SHP77 (cell line): Measurements from ENCODE around the gene ABCC5.

Experiments used
- DNase-seq, 2 experiments: peaks; one replicate each; lab custom pipeline; 2025; lab: John Stamatoyannopoulos, UW

Gene ABCC5

DNA sequence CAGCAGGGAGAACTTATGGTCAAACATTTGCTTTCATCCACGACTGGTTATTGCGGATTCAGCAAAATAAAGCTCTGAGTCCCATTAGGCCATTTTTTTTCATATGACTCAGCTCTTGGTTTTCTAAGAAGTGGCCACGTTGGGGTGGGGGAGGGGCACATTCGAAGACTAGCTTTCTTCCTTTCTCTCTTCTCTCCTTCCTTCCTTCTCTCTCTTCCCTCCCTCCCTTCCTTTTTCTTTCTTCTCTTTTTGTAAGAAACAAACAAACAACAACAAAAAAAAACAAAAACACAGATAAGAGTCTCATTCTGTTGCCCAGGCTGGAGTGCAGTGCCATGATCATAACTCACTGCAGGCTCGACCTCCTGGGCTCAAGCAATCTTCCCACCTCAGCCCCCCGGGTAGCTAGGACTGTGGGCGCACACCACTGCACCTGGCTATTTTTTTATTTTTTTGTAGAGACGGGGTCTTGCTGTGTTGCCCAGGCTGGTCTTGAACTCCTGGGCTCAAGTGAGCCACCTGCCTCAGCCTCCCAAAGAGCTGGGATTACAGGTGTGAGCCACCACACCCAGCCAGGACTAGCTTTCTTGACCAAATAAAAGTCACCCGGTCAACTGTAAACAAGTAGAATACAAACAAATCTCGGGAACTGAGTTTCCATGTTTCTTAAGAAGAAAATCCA lies 41.6 kb downstream of the ABCC5 start:
- DNase-seq = no peak

- no peak for DNase-seq
Measured at GRCh38 chr3:183968666-183969245, 48.9 kb downstream of the ABCC5 start.

DNA sequence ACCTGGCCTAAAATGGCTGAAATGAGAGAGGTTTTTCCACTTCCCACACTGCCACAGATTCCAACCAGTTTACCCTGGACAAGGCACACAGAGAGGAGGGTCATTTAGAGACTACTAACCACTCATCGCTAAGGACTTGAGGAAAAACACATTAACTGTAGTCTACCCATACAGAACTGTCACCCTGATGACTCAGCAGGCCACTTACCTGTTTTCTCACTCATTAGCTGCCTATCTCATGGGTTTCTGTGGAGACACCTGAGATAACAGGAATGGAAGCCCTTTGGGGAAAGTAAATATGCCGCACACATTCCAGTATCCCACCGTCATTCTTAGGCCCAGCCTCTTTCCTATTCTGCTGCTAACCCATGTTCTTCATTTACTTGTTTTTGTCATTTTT lies 50.0 kb downstream of the ABCC5 start:
- DNase-seq = no peak

- DNase-seq = no peak
Measured at GRCh38 chr3:183966361-183966791, 51.3 kb downstream of the ABCC5 start.

GRCh38 chr3:183962807-183963206 lies 54.9 kb downstream of the ABCC5 start:
- no peak for DNase-seq

GRCh38 chr3:183959214-183959613 lies 58.5 kb downstream of the ABCC5 start:
- DNase-seq = no peak

- no peak for DNase-seq
Measured at GRCh38 chr3:183958775-183959174, 58.9 kb downstream of the ABCC5 start.

- no peak for DNase-seq
Measured at GRCh38 chr3:183958226-183958625, 59.5 kb downstream of the ABCC5 start.

- DNase-seq = no peak
Measured at GRCh38 chr3:183954875-183955274, 62.8 kb downstream of the ABCC5 start.

DNA sequence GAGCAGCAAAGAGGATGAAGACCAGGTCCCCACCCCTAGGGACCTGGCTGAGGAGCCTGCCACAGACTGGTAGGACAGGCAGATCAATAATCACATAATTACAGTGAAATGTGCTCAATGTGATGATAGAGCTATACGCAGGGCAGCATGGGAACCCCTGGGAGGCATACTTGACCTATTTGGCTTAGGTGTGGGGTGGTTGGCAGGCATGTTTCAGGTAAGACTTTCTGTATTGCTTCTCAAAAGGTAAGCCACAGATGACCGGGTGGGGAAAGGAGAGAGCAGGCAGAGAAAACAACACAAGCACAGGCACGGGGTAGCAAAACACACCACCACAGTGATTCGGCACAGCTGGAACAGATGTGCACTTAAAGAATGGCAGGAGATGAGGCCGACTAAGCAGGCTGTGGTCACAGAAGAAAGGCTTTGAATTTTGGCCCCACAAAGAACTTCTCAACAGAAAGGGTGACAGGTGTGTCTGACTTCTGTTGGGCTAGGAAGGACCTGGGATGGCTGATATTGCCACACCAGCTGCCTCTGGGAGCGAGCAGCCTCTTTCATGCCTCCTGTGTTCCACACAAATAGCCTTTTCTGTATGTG lies 64.1 kb downstream of the ABCC5 start:
- no peak for DNase-seq

DNA sequence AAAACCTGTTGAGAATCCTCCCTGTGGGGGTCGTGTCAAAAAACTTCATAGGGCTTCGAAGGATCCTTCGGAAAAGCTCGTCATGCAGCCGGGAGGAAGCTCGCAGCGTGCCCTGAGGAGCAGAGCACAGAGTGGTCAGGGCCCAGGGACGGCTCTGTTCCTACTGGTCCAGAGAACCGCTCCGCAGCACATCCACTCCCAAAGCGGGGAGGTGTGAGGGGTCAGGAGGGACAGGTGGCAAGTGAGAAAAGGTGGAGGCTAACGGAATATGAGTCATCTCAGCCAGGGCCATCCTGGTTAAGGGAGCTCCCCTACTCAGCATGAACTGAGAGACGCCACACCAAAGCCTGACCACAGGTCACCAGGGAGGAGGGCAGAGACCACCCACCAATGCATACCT lies 66.2 kb downstream of the ABCC5 start:
- no peak for DNase-seq

DNA sequence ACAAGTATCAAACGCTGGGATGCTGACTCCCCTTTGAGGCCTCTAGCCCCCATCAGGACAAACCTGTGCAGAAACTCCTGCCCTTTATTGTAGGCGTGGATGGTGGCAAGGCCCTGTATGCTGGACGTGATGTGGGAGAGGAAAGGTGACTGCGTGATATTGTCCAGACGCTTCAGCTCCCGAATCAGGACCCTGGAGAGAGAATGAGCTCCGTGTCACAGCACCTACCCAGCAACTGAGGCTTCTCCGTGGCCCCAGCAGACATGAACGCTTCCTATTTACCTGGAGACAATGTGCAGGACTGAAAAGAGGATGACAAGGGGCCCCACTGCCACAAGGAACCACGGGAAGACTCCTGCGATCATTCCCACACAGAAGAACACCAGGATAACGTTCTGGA lies 68.0 kb downstream of the ABCC5 start:
- DNase-seq = no peak

DNA sequence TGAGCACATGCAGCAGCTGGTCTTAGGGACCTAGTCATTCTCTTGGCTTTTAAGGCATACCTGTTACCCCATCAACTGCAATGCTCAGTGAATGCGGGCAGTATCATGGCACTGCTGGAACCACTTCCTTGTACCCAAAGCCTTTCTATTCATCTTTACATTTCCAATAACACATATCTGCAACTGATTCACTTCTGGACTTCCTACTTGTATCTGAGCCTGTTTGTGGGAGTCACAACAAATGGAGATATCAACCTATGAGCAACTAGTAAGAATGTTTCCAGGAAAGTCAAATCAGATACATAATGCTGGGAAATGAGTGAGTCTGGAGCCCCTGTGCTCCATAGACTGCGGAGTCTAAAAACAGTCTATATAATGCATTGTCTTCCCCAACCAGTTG lies 71.6 kb downstream of the ABCC5 start:
- no peak for DNase-seq

- no peak for DNase-seq
Measured at GRCh38 chr3:183944775-183945174, 72.9 kb downstream of the ABCC5 start.

DNA sequence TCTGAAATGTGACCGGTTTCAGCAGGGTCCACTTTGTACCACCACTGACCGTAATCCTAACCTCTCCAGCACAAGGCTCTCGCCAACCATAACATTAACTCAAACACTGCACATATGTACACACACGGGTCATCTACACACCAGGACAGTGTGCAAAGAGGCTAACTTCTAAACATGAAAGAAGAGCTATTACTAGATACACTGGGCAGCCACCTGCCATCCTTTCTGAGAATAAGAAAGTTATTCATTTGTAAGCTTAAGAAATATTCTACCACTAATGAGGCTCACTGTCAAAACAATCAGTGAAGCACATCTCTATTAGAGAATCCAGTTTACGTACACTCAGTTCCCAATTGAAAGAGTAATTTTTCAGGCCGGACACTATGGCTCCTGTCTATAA lies 73.9 kb downstream of the ABCC5 start:
- DNase-seq = no peak

DNA sequence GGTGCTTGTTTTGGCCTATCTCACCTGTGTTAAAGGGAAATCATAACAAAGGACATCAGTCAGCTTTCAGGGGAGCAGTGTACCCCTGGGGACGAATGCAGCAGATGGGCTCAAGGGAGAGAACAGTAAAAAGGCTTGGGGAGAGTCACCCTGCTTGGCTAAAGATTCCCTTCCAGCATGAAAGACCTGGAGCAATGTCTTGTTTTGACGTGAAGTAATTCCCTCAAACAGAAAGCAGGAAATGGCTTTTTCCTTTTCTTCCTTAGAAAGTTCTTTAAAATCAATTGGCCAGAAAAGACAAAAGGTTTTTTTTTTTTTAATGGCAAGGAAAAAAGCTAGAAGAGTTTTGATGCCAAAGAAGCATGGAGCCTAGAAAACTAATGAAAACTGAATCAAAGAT lies 76.5 kb downstream of the ABCC5 start:
- no peak for DNase-seq

- DNase-seq = no peak
Measured at GRCh38 chr3:183937601-183938286, 79.9 kb downstream of the ABCC5 start.

- DNase-seq = no peak
Measured at GRCh38 chr3:183933160-183933559, 84.5 kb downstream of the ABCC5 start.

DNA sequence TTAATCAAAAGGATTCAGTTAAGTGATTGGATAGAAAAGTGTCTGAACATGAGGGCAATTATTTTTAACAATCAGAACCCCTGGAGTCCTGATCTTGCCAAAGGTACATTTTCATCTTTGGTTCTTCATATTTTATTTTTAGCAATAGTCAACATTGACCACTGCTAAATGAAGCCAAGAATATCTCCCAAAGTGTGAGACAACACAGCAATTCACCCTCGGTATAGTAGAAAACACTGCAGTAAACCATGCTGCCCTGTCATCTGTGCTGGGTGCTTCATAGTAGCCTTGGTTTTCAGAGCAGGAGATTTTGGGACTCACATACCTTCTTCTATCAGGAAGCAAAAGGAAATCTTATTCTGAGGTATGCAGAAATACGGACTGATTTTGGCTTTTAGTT lies 85.8 kb downstream of the ABCC5 start:
- DNase-seq = no peak

GRCh38 chr3:183930086-183930485 lies 87.6 kb downstream of the ABCC5 start:
- DNase-seq = no peak

- no peak for DNase-seq
Measured at GRCh38 chr3:183927059-183927458, 90.6 kb downstream of the ABCC5 start.

- no peak for DNase-seq
Measured at GRCh38 chr3:183924956-183925355, 92.7 kb downstream of the ABCC5 start.

DNA sequence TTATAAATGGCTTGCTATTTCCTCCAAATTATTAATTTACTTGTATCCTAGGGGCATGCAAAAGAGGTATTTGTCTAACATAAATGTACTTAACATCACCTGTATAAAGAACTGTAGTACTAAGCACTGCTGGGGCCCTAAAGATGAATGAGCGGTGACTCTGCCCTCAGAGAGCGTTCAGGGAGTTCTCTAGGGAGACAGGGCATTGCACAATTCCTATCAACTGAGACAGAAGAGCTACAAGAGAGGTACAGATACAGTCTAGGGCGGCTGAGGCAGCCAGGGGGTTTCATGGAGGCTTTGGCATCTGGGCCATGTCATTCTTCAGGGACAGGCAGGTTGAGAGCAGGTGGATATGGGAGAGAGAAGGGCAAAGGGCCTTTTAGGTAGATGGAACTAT lies 93.1 kb downstream of the ABCC5 start:
- no peak for DNase-seq
